ENCODE data around the gene OR52J3. TPM values are rescaled to one million over a fixed set of nuclear protein-coding genes. Genes with fewer than 3 reads are reported as not detected.

Gene OR52J3
- total RNA-seq, 1 experiment from 2014 or later = not detected

GRCh38 chr11:5040876-5041275, 5.5 kb upstream of the OR52J3 start:
- Histone ChIP-seq H3K9me3 (ENCODE audit: control insufficient read depth in 1 of 2, insufficient read depth in 1 of 2, low read depth in 1 of 2, low read length in 2 of 2) (no peaks in the 10 kb centered on the region), H3K9ac (ENCODE audit: low read length) (no peak overlapping the region), H3K4me1 (ENCODE audit: control insufficient read depth in 1 of 2, insufficient read depth in 2 of 2, low read length in 2 of 2) (no peaks in the 10 kb centered on the region), H3K9me2 (ENCODE audit: insufficient read depth) (no peaks in the 10 kb centered on the region), H2AFZ (ENCODE audit: low read depth, low read length, poor library complexity, severe bottlenecking) (no peak overlapping the region), H3K27me3 (ENCODE audit: insufficient read depth, low read length) (peaks cover 49% of the 10 kb centered on the region), H3K4me2 (ENCODE audit: low read length) (no peak overlapping the region), H3K36me3 (ENCODE audit: control insufficient read depth in 1 of 2, insufficient read depth in 2 of 2, low read length in 2 of 2) (no peaks in the 10 kb centered on the region), H3K4me3 (replicated peaks in 1 of 2; ENCODE audit: low read depth in 1 of 2, low read length in 2 of 2) (no peak overlapping the region), H4K20me1 (ENCODE audit: insufficient read depth) (no peaks in the 10 kb centered on the region; the same call in 1 of the 2 replicates), H3K27ac (ENCODE audit: low read depth, low read length) (no peak overlapping the region), H3K79me2 (ENCODE audit: insufficient read depth, low read length) (no peaks in the 10 kb centered on the region)
- DNase-seq (ENCODE audit: low read depth, low spot score) (no peak), ATAC-seq (no peak)
- POLR2A ChIA-PET = no interaction called here
- TF ChIP-seq ZFX (IDR thresholded peaks at IDR 0.05) (no peak), EZH2phosphoT487 (IDR thresholded peaks at IDR 0.05; ENCODE audit: borderline replicate concordance) (no peak), POLR2A (IDR thresholded peaks at IDR 0.05; ENCODE audit: borderline replicate concordance, extremely low read depth, insufficient read depth, insufficient read length) (no peak), SIN3A (IDR thresholded peaks at IDR 0.05; ENCODE audit: low read depth) (no peak), CTCF (IDR thresholded peaks at IDR 0.05 in 2 of 3, conservative IDR thresholded peaks at IDR 0.05 in 1 of 3; ENCODE audit: borderline replicate concordance in 1 of 3, insufficient read depth in 1 of 3, low read depth in 2 of 3, low read length in 2 of 3) (no peak), SRF (IDR thresholded peaks at IDR 0.05; ENCODE audit: low read depth) (no peak), RAD21 (IDR thresholded peaks at IDR 0.05; ENCODE audit: low read depth) (no peak), EZH2 (IDR thresholded peaks at IDR 0.05) (no peak), SP1 (IDR thresholded peaks at IDR 0.05; ENCODE audit: low read depth) (no peak), MAX (IDR thresholded peaks at IDR 0.05) (no peak), EGR1 (IDR thresholded peaks at IDR 0.05; ENCODE audit: low read depth) (no peak), ZNF274 (IDR thresholded peaks at IDR 0.05; ENCODE audit: low read depth, low read length) (no peak), ATF3 (IDR thresholded peaks at IDR 0.05) (no peak)
- CTCF ChIA-PET = no interaction called here
- RAD21 ChIA-PET (ENCODE audit: low non-redundant PET in 1 of 2, low total read pairs in 2 of 2, uncharacterized antibody in 2 of 2, unreplicated experiment in 2 of 2) = no interaction called here
- no TSS peak for BruUV-seq (replicated peaks)
- intact Hi-C loops (cut with micrococcal nuclease) = no loop called here

Data from HCT116 (cell line).